Activated CD4-positive, alpha-beta T cell treated with anti-CD3 and anti-CD28 coated beads, Interleukin-2, amount 50 U/mL, for 48 hours (primary cell): Measurements from ENCODE around the gene MRPL55.

Source experiments
- DNase-seq, 2 experiments: peaks; one replicate each; pipeline ENCODE4 v3.0.0-alpha.2; 2020

The MRPL55 gene

GRCh38 chr1:228147151-228147693, 38.1 kb upstream of the MRPL55 start:
- no peak for DNase-seq

GRCh38 chr1:228146417-228147150, 37.5 kb upstream of the MRPL55 start:
- no peak for DNase-seq

GRCh38 chr1:228145463-228146416, 36.6 kb upstream of the MRPL55 start:
- no peak for DNase-seq

- DNase-seq = no peak
Observed at GRCh38 chr1:228144993-228145343, 35.9 kb upstream of the MRPL55 start.

GRCh38 chr1:228144193-228144992, 35.3 kb upstream of the MRPL55 start:
- DNase-seq = no peak

GRCh38 chr1:228143480-228144192, 34.5 kb upstream of the MRPL55 start:
- no peak for DNase-seq

- DNase-seq = no peak
Observed at GRCh38 chr1:228142701-228143136, 33.6 kb upstream of the MRPL55 start.

GRCh38 chr1:228142155-228142691, 33.1 kb upstream of the MRPL55 start:
- no peak for DNase-seq

- DNase-seq = peak; percentile 25 to 38
Observed at GRCh38 chr1:228141226-228142044, 32.3 kb upstream of the MRPL55 start.

GRCh38 chr1:228140724-228141225, 31.7 kb upstream of the MRPL55 start:
- DNase-seq = peak in 1 of 2 experiments; percentile 19

- DNase-seq = peak; percentile 100
Observed at GRCh38 chr1:228139931-228140723, 31.0 kb upstream of the MRPL55 start, which contains the start of gene GUK1. Gene GUK1 (plus strand): TSS chr1:228140279. CDS start chr1:228140303, 24 bp downstream.

- no peak for DNase-seq
Observed at GRCh38 chr1:228139406-228139930, 30.4 kb upstream of the MRPL55 start.

- no peak for DNase-seq
Observed at GRCh38 chr1:228136901-228137300, 27.8 kb upstream of the MRPL55 start.

- no peak for DNase-seq
Observed at GRCh38 chr1:228134591-228134990, 25.5 kb upstream of the MRPL55 start.

- no peak for DNase-seq
Observed at GRCh38 chr1:228131766-228132165, 22.7 kb upstream of the MRPL55 start.

GRCh38 chr1:228125185-228125584, 16.1 kb upstream of the MRPL55 start:
- DNase-seq = no peak

- no peak for DNase-seq
Observed at GRCh38 chr1:228123505-228123904, 14.4 kb upstream of the MRPL55 start.

GRCh38 chr1:228122921-228123441, 13.9 kb upstream of the MRPL55 start:
- DNase-seq = no peak

- DNase-seq = no peak
Observed at GRCh38 chr1:228120857-228121489, 11.9 kb upstream of the MRPL55 start.
